22Rv1 (cell line): ENCODE results near the gene CPTP.

Experiments
- H3K27ac ChIP-seq: fragments of 450-650 bp; 2 replicates; pipeline ENCODE4 v1.5.1; 2017
- CTCF ChIP-seq: fragments of 450-650 bp; IDR thresholded peaks from 2 replicates; pipeline ENCODE4 v1.5.1; 2017; ENCODE audit warnings: mild to moderate bottlenecking
- ZFX ChIP-seq: fragments of 450-650 bp; IDR thresholded peaks from 2 replicates; pipeline ENCODE4 v1.6.1; 2017; ENCODE audit warnings: antibody characterized with exemption, borderline replicate concordance

CPTP gene

GRCh38 chr1:1370771-1371300 is 46.2 kb downstream of the CPTP start:
- TF ChIP-seq ZFX (no peak), CTCF (no peak)
- H3K27ac ChIP-seq, result no peak overlapping the region

- no peak for TF ChIP-seq CTCF
- TF ChIP-seq ZFX, result no peak
- H3K27ac ChIP-seq, result no peak overlapping the region
Measured at GRCh38 chr1:1371364-1371745, 46.8 kb downstream of the CPTP start.

GRCh38 chr1:1371746-1372711 is 47.4 kb downstream of the CPTP start:
- no peak overlapping the region for H3K27ac ChIP-seq
- TF ChIP-seq ZFX, result no peak
- TF ChIP-seq CTCF, result peak; percentile 97

GRCh38 chr1:1373051-1373814 is 48.6 kb downstream of the CPTP start:
- TF ChIP-seq ZFX (no peak), CTCF (no peak)
- H3K27ac ChIP-seq, result 0 out of 2 replicates have a peak overlapping the region, but pooled peaks have one; percentile 84

- peak overlapping the region; percentile 84 for H3K27ac ChIP-seq
- TF ChIP-seq ZFX (no peak), CTCF (no peak)
Measured at GRCh38 chr1:1373815-1374588, 49.4 kb downstream of the CPTP start.

GRCh38 chr1:1374589-1374928 is 50.0 kb downstream of the CPTP start:
- no peak for TF ChIP-seq ZFX
- H3K27ac ChIP-seq, result peak overlapping the region; percentile 84
